Neural progenitor cell (in vitro differentiated cells): ENCODE measurements around the gene NGF. TPM values are rescaled to one million over a fixed set of nuclear protein-coding genes. Genes with fewer than 3 reads are reported as not detected.
"Not testable (repeated sequence)": the region's sequence is repeated elsewhere in the genome, so short reads cannot be mapped to it uniquely, and the experiment has no call there.

Experiments used
- DNase-seq: peaks from one replicate; pipeline ENCODE4 v3.0.0-alpha.2; 2016; ENCODE audit warnings: low spot score
- H2AFZ ChIP-seq: fragments of 200-600 bp; sonication (generic); replicated peaks from 2 replicates; pipeline ENCODE4 v1.6.1; 2016; ENCODE audit warnings: antibody characterized with exemption
- H3F3A ChIP-seq: fragments of 200-600 bp; sonication (generic); 2 replicates; pipeline ENCODE4 v1.6.1; 2016; ENCODE audit warnings: antibody characterized with exemption, low read depth
- H3K27ac ChIP-seq: fragments of 200-600 bp; sonication (generic); 2 replicates; pipeline ENCODE4 v1.5.1; 2016; ENCODE audit warnings: mild to moderate bottlenecking
- H3K27me3 ChIP-seq: fragments of 200-600 bp; sonication (generic); 2 replicates; pipeline ENCODE4 v1.6.1; 2016; ENCODE audit warnings: mild to moderate bottlenecking, moderate library complexity
- H3K36me3 ChIP-seq: fragments of 200-600 bp; sonication (generic); 2 replicates; pipeline ENCODE4 v1.5.1; 2016
- H3K4me1 ChIP-seq: fragments of 200-600 bp; sonication (generic); 2 replicates; pipeline ENCODE4 v1.6.1; 2016; ENCODE audit warnings: mixed run types
- H3K4me2 ChIP-seq: fragments of 200-600 bp; sonication (generic); 2 replicates; pipeline ENCODE4 v1.6.1; 2016
- H3K4me3 ChIP-seq: fragments of 200-600 bp; sonication (generic); 2 replicates; pipeline ENCODE4 v1.5.1; 2016
- H3K79me2 ChIP-seq: fragments of 200-600 bp; sonication (generic); 2 replicates; pipeline ENCODE4 v1.6.1; 2016; ENCODE audit warnings: low read depth
- H3K9ac ChIP-seq: fragments of 200-600 bp; sonication (generic); 2 replicates; pipeline ENCODE4 v1.6.1; 2016
- H3K9me3 ChIP-seq: fragments of 200-600 bp; sonication (generic); 2 replicates; pipeline ENCODE4 v1.5.1; 2016; ENCODE audit warnings: low read depth
- H4K20me1 ChIP-seq: fragments of 200-600 bp; sonication (generic); 2 replicates; pipeline ENCODE4 v1.6.1; 2016; ENCODE audit warnings: low read depth
- H3K27ac Mint-ChIP-seq: 3 replicates; pipeline ENCODE4 v1.8.0; 2021; ENCODE audit warnings: mixed read lengths
- H3K27me3 Mint-ChIP-seq: 2 replicates; pipeline ENCODE4 v1.8.0; 2022; ENCODE audit warnings: low read depth, mild to moderate bottlenecking, inconsistent platforms, moderate library complexity, mixed read lengths; ENCODE audit not compliant: insufficient read depth
- H3K36me3 Mint-ChIP-seq: 3 replicates; pipeline ENCODE4 v1.8.0; 2021; ENCODE audit warnings: mixed read lengths
- H3K4me1 Mint-ChIP-seq: 3 replicates; pipeline ENCODE4 v1.8.0; 2021; ENCODE audit warnings: mixed read lengths
- H3K4me3 Mint-ChIP-seq: 3 replicates; pipeline ENCODE4 v1.8.0; 2021; ENCODE audit warnings: mild to moderate bottlenecking, moderate library complexity, mixed read lengths
- H3K9me3 Mint-ChIP-seq: 3 replicates; pipeline ENCODE4 v1.8.0; 2020; ENCODE audit warnings: mixed read lengths
- CTCF ChIP-seq: fragments of 200-600 bp; sonication (generic); IDR thresholded peaks from 2 replicates; pipeline ENCODE4 v1.5.1; 2017; ENCODE audit warnings: antibody characterized with exemption, mild to moderate bottlenecking
- EZH2 ChIP-seq: fragments of 200-600 bp; sonication (generic); IDR thresholded peaks from 2 replicates; pipeline ENCODE4 v1.6.1; 2017; ENCODE audit warnings: antibody characterized with exemption, mild to moderate bottlenecking, moderate library complexity
- EZH2phosphoT487 ChIP-seq: fragments of 200-600 bp; sonication (generic); IDR thresholded peaks from 2 replicates; pipeline ENCODE4 v1.6.1; 2017; ENCODE audit warnings: antibody characterized with exemption
- total RNA-seq: library from RNA; depleted of rRNA; stranded (reverse); fragments of >200 nt; gene quantifications from 2 replicates; pipeline ENCODE4 v1.2.3, GENCODE V29; 2015; ENCODE audit warnings: low replicate concordance

The NGF gene
- total RNA-seq, 1 donor from 2014 or later = not detected

- Mint-ChIP-seq H3K9me3 (peaks cover 12% of the 10 kb centered on the region), H3K4me1 (no peaks in the 10 kb centered on the region), H3K36me3 (no peaks in the 10 kb centered on the region), H3K27ac (no peak overlapping the region), H3K27me3 (peaks cover 6% of the 10 kb centered on the region), H3K4me3 (no peak overlapping the region)
- Histone ChIP-seq H4K20me1 (no peaks in the 10 kb centered on the region), H3K4me1 (no peaks in the 10 kb centered on the region), H3K27ac (no peak overlapping the region), H2AFZ (no peak overlapping the region), H3K27me3 (no peaks in the 10 kb centered on the region), H3K79me2 (no peaks in the 10 kb centered on the region), H3F3A (no peaks in the 10 kb centered on the region), H3K4me2 (no peak overlapping the region), H3K9ac (no peak overlapping the region), H3K36me3 (no peaks in the 10 kb centered on the region), H3K4me3 (no peak overlapping the region), H3K9me3 (no peaks in the 10 kb centered on the region)
- DNase-seq = no peak
- no peak for TF ChIP-seq EZH2phosphoT487
- no peak for TF ChIP-seq EZH2
- TF ChIP-seq CTCF = no peak
These were observed 26.2 kb upstream of the NGF start for GRCh38 chr1:115364046-115364779.

DNA sequence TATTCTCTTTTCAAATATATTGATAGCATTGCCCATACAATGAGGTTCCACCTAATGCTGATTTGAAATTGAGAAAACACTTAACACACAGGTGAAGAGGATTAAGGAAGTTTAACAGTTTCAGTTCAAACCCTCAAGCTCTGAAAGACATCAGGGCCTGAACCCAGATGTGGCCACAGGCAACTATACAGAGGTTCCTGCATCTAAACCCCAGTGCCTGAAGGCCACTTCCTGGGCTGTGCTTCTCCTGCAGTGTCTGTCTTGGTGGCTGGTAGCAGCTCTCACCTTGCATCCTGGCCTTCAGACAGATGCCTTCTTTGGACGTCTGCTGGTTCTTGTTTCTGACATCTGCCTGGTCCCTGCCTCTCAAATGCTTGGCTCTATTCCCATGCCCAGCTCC, 25.1 kb upstream of the NGF start:
- H3K79me2 ChIP-seq = no peaks in the 10 kb centered on the region
- no peaks in the 10 kb centered on the region for H4K20me1 ChIP-seq
- no peak overlapping the region for H3K27ac Mint-ChIP-seq
- no peaks in the 10 kb centered on the region for H3K4me1 Mint-ChIP-seq
- H3K27me3 Mint-ChIP-seq = peaks cover 6% of the 10 kb centered on the region
- H3K36me3 ChIP-seq = no peaks in the 10 kb centered on the region
- H3K9me3 ChIP-seq = no peaks in the 10 kb centered on the region
- no peak overlapping the region for H2AFZ ChIP-seq
- H3K4me3 ChIP-seq = no peak overlapping the region
- H3F3A ChIP-seq = no peaks in the 10 kb centered on the region
- H3K36me3 Mint-ChIP-seq = no peaks in the 10 kb centered on the region
- peaks cover 18% of the 10 kb centered on the region for H3K9me3 Mint-ChIP-seq
- no peak for DNase-seq
- TF ChIP-seq CTCF = no peak
- no peak for TF ChIP-seq EZH2
- no peak for TF ChIP-seq EZH2phosphoT487
- no peak overlapping the region for H3K27ac ChIP-seq
- no peak overlapping the region for H3K4me3 Mint-ChIP-seq
- H3K27me3 ChIP-seq = no peaks in the 10 kb centered on the region
- no peak overlapping the region for H3K4me2 ChIP-seq
- H3K9ac ChIP-seq = no peak overlapping the region
- no peaks in the 10 kb centered on the region for H3K4me1 ChIP-seq

GRCh38 chr1:115360505-115361129, 22.6 kb upstream of the NGF start:
- H3K9me3 Mint-ChIP-seq = peaks cover 18% of the 10 kb centered on the region
- not testable (repeated sequence) for DNase-seq, H3K79me2 ChIP-seq, H3K27me3 ChIP-seq, H3K27ac Mint-ChIP-seq, H3K9me3 ChIP-seq, H3F3A ChIP-seq, H2AFZ ChIP-seq, H3K4me3 ChIP-seq, H3K36me3 ChIP-seq, H3K9ac ChIP-seq, H3K4me2 ChIP-seq, H3K4me1 Mint-ChIP-seq, H3K4me3 Mint-ChIP-seq, H3K27me3 Mint-ChIP-seq, H3K4me1 ChIP-seq, H4K20me1 ChIP-seq, H3K36me3 Mint-ChIP-seq, H3K27ac ChIP-seq

GRCh38 chr1:115359787-115360452, 21.9 kb upstream of the NGF start:
- H3K36me3 Mint-ChIP-seq, H3K4me3 Mint-ChIP-seq, H3K79me2 ChIP-seq, H3K27ac Mint-ChIP-seq, DNase-seq, H3K4me3 ChIP-seq, H3K27me3 ChIP-seq, H3K27me3 Mint-ChIP-seq, H3K4me1 Mint-ChIP-seq, H3K9me3 ChIP-seq, H3F3A ChIP-seq, H3K36me3 ChIP-seq, H3K4me1 ChIP-seq, H3K4me2 ChIP-seq, H4K20me1 ChIP-seq, H3K9ac ChIP-seq, H3K27ac ChIP-seq, H2AFZ ChIP-seq: not testable (repeated sequence)
- peaks cover 18% of the 10 kb centered on the region for H3K9me3 Mint-ChIP-seq
